GM12801 (cell line): ENCODE data around the gene PSD.

Experiments used
- TF ChIP-seq, protein P1 (sequence below): IDR thresholded peaks from one replicate; pipeline ENCODE4 v1.5.1; 2011; ENCODE audit warnings: control low read depth; ENCODE audit not compliant: insufficient read length; ENCODE audit errors: extremely low read depth

PSD gene

DNA sequence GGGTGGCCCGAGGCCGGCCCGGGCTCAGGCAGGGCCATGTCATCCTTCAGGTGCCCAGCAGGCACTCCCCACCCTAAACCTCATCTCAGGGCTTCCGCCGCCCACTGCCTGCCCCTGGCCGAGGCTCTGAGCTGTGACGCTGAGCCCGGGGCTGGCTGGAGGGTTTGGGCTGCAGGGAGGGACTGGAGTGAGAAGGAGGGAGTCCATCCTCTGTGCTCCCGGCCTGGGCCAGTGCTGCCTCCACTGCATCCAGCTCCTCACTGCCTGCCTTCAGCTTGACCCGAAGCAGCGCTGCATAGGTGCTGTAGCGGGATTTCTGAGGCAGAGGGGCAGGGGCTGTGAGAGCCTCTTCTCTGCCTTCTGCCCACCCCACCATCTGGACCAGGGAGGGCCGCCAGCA is 15.5 kb downstream of the PSD start:
- TF ChIP-seq, protein P1, sequence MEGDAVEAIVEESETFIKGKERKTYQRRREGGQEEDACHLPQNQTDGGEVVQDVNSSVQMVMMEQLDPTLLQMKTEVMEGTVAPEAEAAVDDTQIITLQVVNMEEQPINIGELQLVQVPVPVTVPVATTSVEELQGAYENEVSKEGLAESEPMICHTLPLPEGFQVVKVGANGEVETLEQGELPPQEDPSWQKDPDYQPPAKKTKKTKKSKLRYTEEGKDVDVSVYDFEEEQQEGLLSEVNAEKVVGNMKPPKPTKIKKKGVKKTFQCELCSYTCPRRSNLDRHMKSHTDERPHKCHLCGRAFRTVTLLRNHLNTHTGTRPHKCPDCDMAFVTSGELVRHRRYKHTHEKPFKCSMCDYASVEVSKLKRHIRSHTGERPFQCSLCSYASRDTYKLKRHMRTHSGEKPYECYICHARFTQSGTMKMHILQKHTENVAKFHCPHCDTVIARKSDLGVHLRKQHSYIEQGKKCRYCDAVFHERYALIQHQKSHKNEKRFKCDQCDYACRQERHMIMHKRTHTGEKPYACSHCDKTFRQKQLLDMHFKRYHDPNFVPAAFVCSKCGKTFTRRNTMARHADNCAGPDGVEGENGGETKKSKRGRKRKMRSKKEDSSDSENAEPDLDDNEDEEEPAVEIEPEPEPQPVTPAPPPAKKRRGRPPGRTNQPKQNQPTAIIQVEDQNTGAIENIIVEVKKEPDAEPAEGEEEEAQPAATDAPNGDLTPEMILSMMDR: no peak

DNA sequence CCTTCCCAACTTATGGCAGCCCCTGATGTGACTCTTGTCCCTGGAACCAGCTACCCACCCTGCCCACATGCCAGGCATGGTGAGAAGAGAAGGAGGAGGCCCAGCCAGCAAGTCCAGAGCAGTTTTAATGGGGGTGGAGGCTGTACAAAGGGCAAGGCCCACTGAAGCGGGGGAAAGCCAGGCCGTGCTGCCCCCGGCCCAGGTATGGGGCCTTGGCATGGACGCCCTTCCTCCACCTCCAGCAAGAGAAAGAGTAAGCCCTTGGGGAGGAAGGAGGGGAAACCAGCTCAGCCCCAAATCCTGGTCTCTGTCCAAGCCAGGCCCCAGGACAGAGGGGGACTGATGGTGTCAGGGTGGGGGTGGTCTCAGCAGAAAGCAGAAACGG is 16.1 kb downstream of the PSD start:
- TF ChIP-seq, protein P1: no peak

GRCh38 chr10:102401735-102402511 is 16.7 kb downstream of the PSD start:
- TF ChIP-seq, protein P1: no peak

DNA sequence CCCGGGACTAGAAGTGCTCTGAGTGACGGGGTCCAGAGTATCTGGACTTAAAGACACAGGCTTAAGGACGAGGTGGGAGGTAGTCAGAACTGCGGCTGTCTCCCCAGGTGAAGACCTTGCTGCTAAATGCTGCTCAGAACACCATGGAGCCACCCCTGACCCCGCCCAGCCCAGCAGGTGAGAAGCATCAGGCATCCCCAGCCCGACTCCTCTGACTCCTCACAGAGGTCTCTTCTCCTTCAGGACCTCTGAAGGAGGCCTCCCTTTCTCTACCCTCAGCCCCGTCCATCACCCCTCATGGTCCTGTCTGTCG is 17.3 kb downstream of the PSD start:
- TF ChIP-seq, protein P1: no peak

- TF ChIP-seq, protein P1: no peak
Observed at GRCh38 chr10:102400598-102401341, 17.8 kb downstream of the PSD start.

DNA sequence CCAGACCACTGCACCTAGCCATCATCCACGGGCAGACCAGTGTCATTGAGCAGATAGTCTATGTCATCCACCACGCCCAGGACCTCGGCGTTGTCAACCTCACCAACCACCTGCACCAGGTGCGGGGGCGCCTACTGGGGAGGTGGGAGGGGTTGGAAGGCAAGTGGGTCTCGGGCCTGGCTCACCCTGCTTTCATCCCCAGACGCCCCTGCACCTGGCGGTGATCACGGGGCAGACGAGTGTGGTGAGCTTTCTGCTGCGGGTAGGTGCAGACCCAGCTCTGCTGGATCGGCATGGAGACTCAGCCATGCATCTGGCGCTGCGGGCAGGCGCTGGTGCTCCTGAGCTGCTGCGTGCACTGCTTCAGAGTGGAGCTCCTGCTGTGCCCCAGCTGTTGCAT is 18.5 kb downstream of the PSD start:
- TF ChIP-seq, protein P1: no peak

DNA sequence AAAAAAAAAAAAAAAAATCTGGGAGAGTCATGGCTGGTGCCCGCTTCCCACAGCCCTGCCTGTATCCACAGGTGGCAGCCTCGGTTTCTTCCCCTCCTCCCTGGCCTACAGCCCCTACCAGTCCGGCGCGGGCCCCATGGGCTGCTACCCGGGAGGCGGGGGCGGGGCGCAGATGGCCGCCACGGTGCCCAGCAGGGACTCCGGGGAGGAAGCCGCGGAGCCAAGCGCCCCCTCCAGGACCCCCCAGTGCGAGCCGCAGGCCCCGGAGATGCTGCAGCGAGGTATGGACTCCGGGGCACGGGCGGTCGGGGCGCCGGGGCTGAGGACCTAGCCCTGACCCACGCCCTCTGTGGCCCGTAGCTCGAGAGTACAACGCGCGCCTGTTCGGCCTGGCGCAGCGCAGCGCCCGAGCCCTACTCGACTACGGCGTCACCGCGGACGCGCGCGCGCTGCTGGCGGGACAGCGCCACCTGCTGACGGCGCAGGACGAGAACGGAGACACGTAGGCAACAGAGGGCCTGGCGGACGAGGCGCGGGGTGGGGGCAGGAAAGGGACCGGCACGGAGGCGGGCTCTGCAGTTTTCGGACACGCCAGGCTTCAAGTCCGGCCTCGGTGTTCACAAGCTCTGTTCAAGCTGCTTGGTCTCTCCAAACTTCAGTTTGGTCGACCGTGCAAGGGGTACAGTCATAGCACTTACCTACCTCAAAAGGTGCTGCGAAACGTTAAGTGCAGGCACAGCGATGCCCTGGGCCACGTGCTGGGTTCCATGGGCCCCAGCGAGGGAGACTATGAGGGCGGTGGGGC is 19.2 kb downstream of the PSD start:
- TF ChIP-seq, protein P1: no peak
